Stimulated activated CD4-positive, alpha-beta T cell treated with anti-CD3 and anti-CD28 coated beads, Interleukin-1b, Interleukin-23, amount 100 ng/mL, for 4 hours (primary cell): Measurements from ENCODE around the gene MAS1.

Experiments used
- DNase-seq, 2 donors: peaks; one replicate each; pipeline ENCODE4 v3.0.0-alpha.2; 2020; ENCODE audit warnings: low read depth in 2 of 2

MAS1 gene

GRCh38 chr6:159880412-159880975 is 10.3 kb upstream of the MAS1 start:
- DNase-seq: no peak

DNA sequence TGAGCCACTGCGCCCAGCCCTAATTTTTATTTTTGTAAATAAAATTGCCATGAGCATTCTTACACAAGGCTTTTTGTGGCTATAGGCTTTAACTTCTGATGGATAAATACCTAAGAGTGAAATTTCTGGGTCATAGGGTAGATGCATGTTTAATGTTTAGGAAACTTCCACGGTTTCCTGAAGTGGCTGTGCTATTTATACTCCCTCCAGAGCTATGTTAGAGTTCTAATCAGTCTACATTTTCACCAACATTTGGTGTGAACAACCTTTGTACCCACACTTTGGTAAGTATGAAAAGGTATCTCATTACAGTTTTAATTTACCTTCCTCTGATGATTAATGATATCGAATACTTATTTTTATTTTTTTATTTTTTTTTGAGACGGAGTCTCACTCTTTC is 6.1 kb upstream of the MAS1 start:
- DNase-seq: no peak

DNA sequence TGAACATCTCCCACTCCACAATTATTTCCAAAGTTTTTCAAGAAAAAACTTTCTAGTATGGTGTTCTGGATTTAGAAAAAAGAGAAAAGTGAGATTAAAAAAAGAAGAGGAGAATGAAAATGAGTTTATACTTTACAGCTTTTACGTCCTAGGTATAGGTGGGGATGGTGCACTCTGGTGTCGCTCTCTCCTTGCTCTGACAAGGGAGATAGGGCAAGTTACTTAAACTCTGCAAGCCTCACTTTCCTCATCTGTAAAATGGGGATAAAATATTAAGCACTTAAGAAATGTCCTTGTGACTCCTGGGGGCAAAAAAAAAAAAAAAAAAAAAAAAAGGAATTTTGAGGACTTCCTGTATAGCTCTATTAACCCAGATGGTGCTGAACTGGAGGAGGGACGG is 4.5 kb upstream of the MAS1 start:
- no peak for DNase-seq

DNA sequence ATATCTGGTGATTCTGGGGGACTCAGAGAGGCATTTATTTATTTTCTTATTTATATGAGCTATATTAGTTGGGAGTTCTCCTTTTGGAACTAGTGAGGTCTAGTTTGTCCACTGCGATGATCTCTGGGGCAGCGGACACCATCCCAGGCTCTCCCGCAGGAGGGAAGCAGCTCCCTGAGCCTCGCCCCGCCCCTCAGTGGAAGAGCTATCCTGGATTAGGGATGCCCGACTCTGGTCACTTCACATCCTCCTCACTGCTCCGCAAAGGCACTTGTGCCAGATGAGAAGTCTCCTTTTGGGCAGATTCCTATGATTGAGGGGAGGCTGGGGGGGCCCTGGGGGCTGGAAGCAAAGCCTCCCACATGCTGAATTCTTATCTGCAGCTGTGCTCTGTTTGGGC is 3.6 kb upstream of the MAS1 start:
- DNase-seq: no peak

DNA sequence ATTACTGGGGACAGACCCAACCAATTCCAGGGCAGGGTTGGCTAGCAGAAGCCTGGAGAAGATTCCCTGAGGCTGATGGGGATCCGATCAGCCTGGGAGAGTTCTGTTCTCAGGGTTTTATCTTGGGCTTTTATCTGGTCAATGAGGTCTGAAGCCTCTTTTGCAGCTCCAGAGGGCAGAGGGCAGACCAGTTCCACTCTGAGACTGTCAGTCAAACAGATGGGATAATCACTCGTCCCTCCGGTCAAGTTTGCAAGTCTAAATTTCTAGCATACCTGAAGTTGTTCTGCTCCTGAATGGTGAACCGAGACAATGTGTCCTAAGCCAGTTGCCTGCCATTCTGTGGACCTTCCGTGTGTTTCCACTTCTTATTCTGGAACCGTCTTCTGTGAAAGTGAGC is 3.0 kb upstream of the MAS1 start:
- DNase-seq: no peak

GRCh38 chr6:159890201-159890600 is 587 bp upstream of the MAS1 start:
- no peak for DNase-seq

GRCh38 chr6:159892053-159892452 is 1.3 kb downstream of the MAS1 start:
- DNase-seq: no peak

GRCh38 chr6:159893064-159893463 is 2.3 kb downstream of the MAS1 start:
- DNase-seq: no peak

GRCh38 chr6:159894991-159895390 is 4.2 kb downstream of the MAS1 start:
- DNase-seq: no peak

- DNase-seq: no peak
These were observed 6.8 kb downstream of the MAS1 start for GRCh38 chr6:159897603-159898002.

- no peak for DNase-seq
These were observed 7.7 kb downstream of the MAS1 start for GRCh38 chr6:159898519-159898918.

DNA sequence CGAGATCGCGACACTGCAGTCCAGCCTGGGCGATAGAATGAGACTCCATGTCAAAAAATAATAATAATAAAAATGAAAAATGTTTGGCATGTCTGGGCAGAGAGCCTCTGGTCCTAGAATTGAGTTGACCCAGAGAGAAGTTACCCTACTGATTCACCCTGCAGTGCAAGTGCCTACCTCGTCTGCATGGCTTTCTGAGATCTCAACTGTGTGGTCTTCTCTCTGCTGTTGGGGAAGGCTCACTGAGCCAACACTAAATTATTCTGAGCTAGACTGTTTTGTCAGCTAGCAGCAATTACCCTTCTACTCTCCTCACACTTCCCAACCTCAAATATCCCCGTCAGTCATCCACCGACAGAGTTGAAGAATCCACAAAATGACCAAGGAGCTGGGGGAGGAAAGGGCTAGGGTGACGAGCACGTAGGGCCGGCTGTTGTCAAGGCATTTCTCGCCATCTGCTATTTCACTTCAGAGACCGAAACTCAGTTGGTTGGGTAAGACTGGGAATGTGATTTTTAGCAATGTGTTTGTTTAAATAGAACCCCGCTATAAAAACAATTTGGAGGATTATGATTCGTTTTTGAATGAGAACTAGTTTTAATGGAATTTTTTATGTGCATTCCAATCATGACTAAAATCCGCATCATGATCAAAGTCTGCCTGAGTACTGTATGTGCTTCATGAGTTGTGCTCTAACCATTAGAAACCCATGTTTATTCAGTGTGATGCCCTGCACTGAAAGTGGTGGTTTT is 9.4 kb downstream of the MAS1 start:
- no peak for DNase-seq

- no peak for DNase-seq
These were observed 11.8 kb downstream of the MAS1 start for GRCh38 chr6:159902620-159903019.

DNA sequence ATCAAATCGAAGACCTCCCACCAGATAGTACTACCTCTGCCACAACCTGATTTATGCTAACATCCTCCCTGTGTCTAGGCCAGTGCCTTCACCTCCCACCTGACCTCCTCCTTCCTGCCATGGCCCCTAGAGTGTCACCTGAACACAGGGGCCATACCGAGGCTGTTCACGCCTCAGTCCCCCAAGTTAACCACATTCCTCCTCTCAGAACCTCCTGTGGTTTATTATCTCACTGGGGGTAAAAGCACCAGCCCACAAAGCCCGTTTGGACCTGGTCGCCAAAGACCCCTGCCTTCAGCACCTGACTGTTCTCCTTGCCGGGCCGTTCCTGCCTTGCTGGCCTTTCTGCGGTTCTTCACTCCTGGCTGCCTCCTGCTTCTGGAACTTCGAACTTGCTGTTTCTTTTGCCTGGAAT is 13.7 kb downstream of the MAS1 start:
- DNase-seq: no peak

DNA sequence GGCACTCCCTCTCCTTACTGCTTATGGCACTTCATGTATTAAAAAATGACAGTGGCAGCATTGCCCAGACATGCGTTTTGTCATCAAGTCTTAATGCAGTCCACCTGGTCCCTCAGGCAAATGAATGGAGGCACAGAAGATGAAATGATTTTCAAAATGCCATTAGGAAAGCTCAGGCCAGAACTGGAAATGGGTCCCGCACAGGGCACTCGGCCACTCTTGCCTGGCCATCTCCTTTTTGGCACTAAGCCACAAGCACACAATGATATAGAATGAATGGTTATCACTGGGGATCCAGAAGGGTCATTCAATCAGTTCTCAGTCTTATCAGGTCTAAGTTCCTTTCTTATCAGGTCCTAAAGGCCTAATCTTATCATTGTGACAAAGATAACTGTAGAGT is 15.6 kb downstream of the MAS1 start:
- DNase-seq: no peak

- no peak for DNase-seq
These were observed 17.7 kb downstream of the MAS1 start for GRCh38 chr6:159908535-159908934.

- DNase-seq: no peak
These were observed 18.2 kb downstream of the MAS1 start for GRCh38 chr6:159908979-159909378.

DNA sequence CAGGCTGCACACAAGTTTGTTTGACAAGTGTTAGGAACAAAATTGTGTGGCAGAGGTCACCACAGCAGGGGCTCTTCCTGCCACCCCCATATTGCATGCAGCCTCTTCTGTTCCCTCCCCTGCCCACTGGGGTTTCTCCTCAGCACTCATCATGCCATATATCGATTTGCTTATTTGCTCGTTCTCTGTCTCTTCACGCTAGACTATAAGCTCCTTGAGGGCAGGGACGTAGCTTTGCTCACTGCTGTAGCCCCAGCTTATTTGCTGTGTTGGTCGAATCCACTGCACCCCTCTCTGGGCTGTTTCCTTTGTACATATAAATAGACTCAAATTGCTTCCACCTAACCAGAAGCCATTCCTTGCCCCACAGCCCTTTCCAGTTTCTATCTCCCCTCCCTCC is 19.6 kb downstream of the MAS1 start:
- no peak for DNase-seq

DNA sequence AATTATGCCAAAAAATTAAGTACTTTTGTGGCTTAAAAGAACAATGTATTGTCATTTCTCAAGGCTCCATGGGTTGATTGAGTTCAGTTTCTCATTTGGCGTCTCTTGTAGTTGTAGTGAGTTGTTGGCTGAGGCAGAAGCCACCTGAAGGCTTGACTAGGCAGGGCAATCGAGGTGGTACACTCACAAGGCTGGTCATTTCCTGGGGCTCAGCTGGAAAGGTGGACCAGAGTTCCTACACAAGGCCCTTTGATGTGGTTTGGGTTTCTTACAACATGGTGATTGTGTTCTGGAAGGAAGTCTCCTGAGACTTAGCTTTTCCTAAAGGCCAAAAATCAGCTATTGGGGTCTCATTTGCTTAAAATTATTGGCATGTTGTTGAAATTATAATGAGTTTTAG is 22.6 kb downstream of the MAS1 start:
- DNase-seq: no peak

GRCh38 chr6:159913862-159914564 is 23.2 kb downstream of the MAS1 start:
- no peak for DNase-seq

- DNase-seq: no peak
These were observed 23.8 kb downstream of the MAS1 start for GRCh38 chr6:159914565-159914923.

GRCh38 chr6:159915397-159915796 is 24.6 kb downstream of the MAS1 start:
- no peak for DNase-seq

- DNase-seq: no peak
These were observed 25.4 kb downstream of the MAS1 start for GRCh38 chr6:159916237-159916636.
